OCI-LY1 (cell line): ENCODE measurements around the gene GFOD1.

Experiments
- EZH2 ChIP-seq: fragments of 200-600 bp; sonication (generic), shearing (Covaris generic); IDR thresholded peaks from 2 replicates; pipeline ENCODE4 v1.8.0; 2017; ENCODE audit warnings: borderline replicate concordance, mixed run types, mild to moderate bottlenecking, antibody characterized with exemption, low read length, moderate library complexity, mixed read lengths
- TF ChIP-seq, protein P1 (sequence below): fragments of 200-600 bp; sonication (generic), shearing (Covaris generic); IDR thresholded peaks from 2 replicates; pipeline ENCODE4 v1.5.1; 2017; ENCODE audit warnings: mild to moderate bottlenecking, antibody characterized with exemption, low read length, moderate library complexity, mixed read lengths

DNA sequence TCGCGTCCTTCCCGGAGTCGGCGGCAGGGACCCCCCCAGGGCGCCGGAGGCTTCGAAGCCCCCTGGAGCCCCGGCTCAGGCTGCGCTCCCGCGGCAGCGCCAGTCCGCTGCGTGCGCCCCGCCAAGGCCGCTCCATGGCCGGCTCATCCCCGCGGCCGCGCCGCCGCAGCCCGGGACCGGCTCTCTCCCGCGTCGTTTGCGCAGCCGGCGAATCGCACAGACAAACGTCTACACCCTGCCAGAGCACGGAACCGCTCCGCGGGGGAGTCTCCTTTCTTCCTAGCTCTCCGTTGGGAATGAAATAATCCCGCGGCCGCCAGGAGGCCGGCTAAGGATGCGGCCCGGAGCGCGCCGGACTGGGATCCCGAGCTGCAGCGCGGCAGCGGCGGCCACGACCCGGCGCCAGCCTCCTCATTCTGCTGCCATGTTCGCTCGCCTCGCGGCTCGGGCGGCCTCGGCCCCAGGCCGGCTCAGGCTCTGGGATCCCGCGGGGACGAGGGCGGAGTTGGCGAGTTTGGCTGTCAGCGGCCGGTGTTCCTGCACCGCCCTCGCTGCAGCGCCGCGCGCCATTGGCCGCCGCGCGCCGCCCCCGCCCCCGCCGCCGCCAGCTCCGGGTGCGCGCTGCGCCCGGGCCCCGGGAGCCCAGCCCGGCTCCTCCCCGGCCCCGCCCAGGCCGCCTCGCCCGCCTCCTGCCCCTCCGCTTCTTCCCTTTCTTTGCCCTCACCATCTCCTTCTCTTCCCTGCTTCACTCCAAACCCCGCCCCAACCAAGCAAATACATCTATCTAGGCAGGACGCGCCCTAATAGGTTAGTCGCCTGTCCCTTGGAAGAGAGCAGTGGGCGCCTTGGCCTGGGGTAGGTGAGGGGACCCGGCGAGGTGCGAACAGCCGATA, at the start of gene GFOD1:
- no peak for TF ChIP-seq EZH2
- TF ChIP-seq, protein P1, sequence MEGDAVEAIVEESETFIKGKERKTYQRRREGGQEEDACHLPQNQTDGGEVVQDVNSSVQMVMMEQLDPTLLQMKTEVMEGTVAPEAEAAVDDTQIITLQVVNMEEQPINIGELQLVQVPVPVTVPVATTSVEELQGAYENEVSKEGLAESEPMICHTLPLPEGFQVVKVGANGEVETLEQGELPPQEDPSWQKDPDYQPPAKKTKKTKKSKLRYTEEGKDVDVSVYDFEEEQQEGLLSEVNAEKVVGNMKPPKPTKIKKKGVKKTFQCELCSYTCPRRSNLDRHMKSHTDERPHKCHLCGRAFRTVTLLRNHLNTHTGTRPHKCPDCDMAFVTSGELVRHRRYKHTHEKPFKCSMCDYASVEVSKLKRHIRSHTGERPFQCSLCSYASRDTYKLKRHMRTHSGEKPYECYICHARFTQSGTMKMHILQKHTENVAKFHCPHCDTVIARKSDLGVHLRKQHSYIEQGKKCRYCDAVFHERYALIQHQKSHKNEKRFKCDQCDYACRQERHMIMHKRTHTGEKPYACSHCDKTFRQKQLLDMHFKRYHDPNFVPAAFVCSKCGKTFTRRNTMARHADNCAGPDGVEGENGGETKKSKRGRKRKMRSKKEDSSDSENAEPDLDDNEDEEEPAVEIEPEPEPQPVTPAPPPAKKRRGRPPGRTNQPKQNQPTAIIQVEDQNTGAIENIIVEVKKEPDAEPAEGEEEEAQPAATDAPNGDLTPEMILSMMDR, result peak; percentile 2; the same call in 1 of the 2 replicates
